ENCODE results near the gene GSTA4.

GSTA4 gene

GRCh38 chr6:52984247-52984646 lies 10.8 kb downstream of the GSTA4 start:
- TF ChIP-seq CTCF (IDR thresholded peaks at IDR 0.05; ENCODE audit: low read length), result no peak
- no peak for TF ChIP-seq EZH2 (IDR thresholded peaks at IDR 0.05; ENCODE audit: borderline replicate concordance, low read length)
- H3K9me2 ChIP-seq (ENCODE audit: low read depth, low read length), result no peaks in the 10 kb centered on the region
- no peak overlapping the region for H3K9ac ChIP-seq (ENCODE audit: low read length)
- no peaks in the 10 kb centered on the region for H3K27me3 ChIP-seq (ENCODE audit: insufficient read depth, low read length)
- H3F3A ChIP-seq (ENCODE audit: insufficient read depth, low read length), result no peaks in the 10 kb centered on the region
- no peaks in the 10 kb centered on the region for H3K9me3 ChIP-seq (ENCODE audit: low read length)
- no peaks in the 10 kb centered on the region for H3K4me1 ChIP-seq (ENCODE audit: insufficient read depth, low read length, severe bottlenecking)
- H3K4me2 ChIP-seq (ENCODE audit: low read length), result no peak overlapping the region
- H4K20me1 ChIP-seq (ENCODE audit: insufficient read depth, low read length), result no peaks in the 10 kb centered on the region
- no peak overlapping the region for H3K4me3 ChIP-seq (ENCODE audit: low read depth, low read length, poor library complexity, severe bottlenecking)
- no peaks in the 10 kb centered on the region for H3K79me2 ChIP-seq (ENCODE audit: insufficient read depth, low read length)
- no peak overlapping the region for H2AFZ ChIP-seq (ENCODE audit: low read length)
- H3K27ac ChIP-seq (ENCODE audit: low read depth, low read length, poor library complexity, severe bottlenecking), result no peak overlapping the region
- H3K36me3 ChIP-seq (ENCODE audit: insufficient read depth, low read length), result no peaks in the 10 kb centered on the region

GRCh38 chr6:52983159-52983848 lies 11.8 kb downstream of the GSTA4 start:
- Histone ChIP-seq H2AFZ (ENCODE audit: low read length) (no peak overlapping the region), H3K79me2 (ENCODE audit: insufficient read depth, low read length) (no peaks in the 10 kb centered on the region), H4K20me1 (ENCODE audit: insufficient read depth, low read length) (no peaks in the 10 kb centered on the region), H3K9ac (ENCODE audit: low read length) (no peak overlapping the region), H3F3A (ENCODE audit: insufficient read depth, low read length) (no peaks in the 10 kb centered on the region), H3K27ac (ENCODE audit: low read depth, low read length, poor library complexity, severe bottlenecking) (no peak overlapping the region), H3K9me2 (ENCODE audit: low read depth, low read length) (no peaks in the 10 kb centered on the region), H3K36me3 (ENCODE audit: insufficient read depth, low read length) (no peaks in the 10 kb centered on the region), H3K27me3 (ENCODE audit: insufficient read depth, low read length) (no peaks in the 10 kb centered on the region), H3K4me1 (ENCODE audit: insufficient read depth, low read length, severe bottlenecking) (no peaks in the 10 kb centered on the region), H3K4me2 (ENCODE audit: low read length) (no peak overlapping the region), H3K4me3 (ENCODE audit: low read depth, low read length, poor library complexity, severe bottlenecking) (no peak overlapping the region), H3K9me3 (ENCODE audit: low read length) (no peaks in the 10 kb centered on the region)
- TF ChIP-seq EZH2 (IDR thresholded peaks at IDR 0.05; ENCODE audit: borderline replicate concordance, low read length), result no peak
- TF ChIP-seq CTCF (IDR thresholded peaks at IDR 0.05; ENCODE audit: low read length), result no peak

GRCh38 chr6:52982680-52983079 lies 12.4 kb downstream of the GSTA4 start:
- no peaks in the 10 kb centered on the region for H3K79me2 ChIP-seq (ENCODE audit: insufficient read depth, low read length)
- no peak overlapping the region for H3K4me3 ChIP-seq (ENCODE audit: low read depth, low read length, poor library complexity, severe bottlenecking)
- no peak overlapping the region for H2AFZ ChIP-seq (ENCODE audit: low read length)
- H3K27ac ChIP-seq (ENCODE audit: low read depth, low read length, poor library complexity, severe bottlenecking), result no peak overlapping the region
- H3K9me3 ChIP-seq (ENCODE audit: low read length), result no peaks in the 10 kb centered on the region
- H3K27me3 ChIP-seq (ENCODE audit: insufficient read depth, low read length), result no peaks in the 10 kb centered on the region
- no peaks in the 10 kb centered on the region for H3K9me2 ChIP-seq (ENCODE audit: low read depth, low read length)
- H3F3A ChIP-seq (ENCODE audit: insufficient read depth, low read length), result no peaks in the 10 kb centered on the region
- H3K9ac ChIP-seq (ENCODE audit: low read length), result no peak overlapping the region
- H4K20me1 ChIP-seq (ENCODE audit: insufficient read depth, low read length), result no peaks in the 10 kb centered on the region
- TF ChIP-seq CTCF (IDR thresholded peaks at IDR 0.05; ENCODE audit: low read length) (no peak), EZH2 (IDR thresholded peaks at IDR 0.05; ENCODE audit: borderline replicate concordance, low read length) (no peak)
- H3K36me3 ChIP-seq (ENCODE audit: insufficient read depth, low read length), result no peaks in the 10 kb centered on the region
- no peaks in the 10 kb centered on the region for H3K4me1 ChIP-seq (ENCODE audit: insufficient read depth, low read length, severe bottlenecking)
- H3K4me2 ChIP-seq (ENCODE audit: low read length), result no peak overlapping the region
